Measurements from ENCODE around the gene SLITRK3. TPM values are rescaled to one million over a fixed set of nuclear protein-coding genes. Genes with fewer than 3 reads are reported as not detected.

Gene SLITRK3
- total RNA-seq, 1 donor, result not detected

Other genes with a start within 250 kb of the SLITRK3 start
- gene SI, start 117.9 kb downstream of the SLITRK3 start, total RNA-seq, result not detected in 2 replicates